Measurements from ENCODE around the gene BLOC1S1. TPM values are rescaled to one million over a fixed set of nuclear protein-coding genes. Genes with fewer than 3 reads are reported as not detected.

Gene BLOC1S1
- total RNA-seq, 1 experiment from 2014 or later = 184 TPM

DNA sequence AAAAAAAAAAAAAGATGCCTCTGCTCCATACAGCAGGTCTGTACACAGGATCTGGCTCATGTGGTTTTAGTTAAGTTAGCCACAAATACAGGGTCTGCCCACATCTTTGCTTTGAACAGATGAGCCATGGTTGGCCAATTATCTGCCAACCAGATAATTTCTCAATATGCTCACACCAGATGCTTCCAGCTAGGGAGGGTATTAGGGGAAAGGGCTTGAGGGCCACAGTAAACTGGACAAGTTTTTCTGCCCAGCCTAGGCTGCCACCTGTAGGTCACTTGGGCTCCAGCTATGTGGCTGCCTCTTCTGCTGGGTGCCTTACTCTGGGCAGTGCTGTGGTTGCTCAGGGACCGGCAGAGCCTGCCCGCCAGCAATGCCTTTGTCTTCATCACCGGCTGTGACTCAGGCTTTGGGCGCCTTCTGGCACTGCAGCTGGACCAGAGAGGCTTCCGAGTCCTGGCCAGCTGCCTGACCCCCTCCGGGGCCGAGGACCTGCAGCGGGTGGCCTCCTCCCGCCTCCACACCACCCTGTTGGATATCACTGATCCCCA, 5.1 kb downstream of the BLOC1S1 start:
- peak; percentile 88 for DNase-seq (ENCODE audit: low read depth)
- in situ Hi-C loops (cut with HindIII; ENCODE audit: low pct_unique_long_range_greater_than_20kb, low sequenced_read_pairs) = no loop called here

GRCh38 chr12:55721601-55722213, 5.9 kb downstream of the BLOC1S1 start:
- in situ Hi-C loops (cut with HindIII; ENCODE audit: low pct_unique_long_range_greater_than_20kb, low sequenced_read_pairs) = no loop called here
- DNase-seq (ENCODE audit: low read depth) = no peak

DNA sequence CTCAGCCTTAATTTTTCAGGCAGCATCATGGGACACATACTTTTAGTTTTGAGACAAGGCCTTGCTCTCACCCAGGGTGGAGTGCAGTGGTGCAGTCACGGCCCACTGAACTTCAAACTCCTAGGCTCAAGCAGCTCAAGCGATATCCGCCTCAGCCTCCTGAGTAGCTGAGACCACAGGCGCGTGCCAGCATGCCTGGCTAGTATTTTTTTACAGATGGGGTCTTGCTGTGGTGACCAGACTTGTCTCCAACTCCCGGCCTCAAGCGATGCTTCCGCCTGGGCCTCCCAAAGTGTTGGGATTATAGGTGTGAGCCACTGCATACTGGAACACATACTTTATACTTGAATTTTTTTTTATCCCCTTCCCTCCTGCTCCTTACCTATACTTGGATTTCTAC, 7.1 kb downstream of the BLOC1S1 start:
- peak; percentile 43 for DNase-seq (ENCODE audit: low read depth)
- in situ Hi-C loops (cut with HindIII; ENCODE audit: low pct_unique_long_range_greater_than_20kb, low sequenced_read_pairs) = no loop called here

DNA sequence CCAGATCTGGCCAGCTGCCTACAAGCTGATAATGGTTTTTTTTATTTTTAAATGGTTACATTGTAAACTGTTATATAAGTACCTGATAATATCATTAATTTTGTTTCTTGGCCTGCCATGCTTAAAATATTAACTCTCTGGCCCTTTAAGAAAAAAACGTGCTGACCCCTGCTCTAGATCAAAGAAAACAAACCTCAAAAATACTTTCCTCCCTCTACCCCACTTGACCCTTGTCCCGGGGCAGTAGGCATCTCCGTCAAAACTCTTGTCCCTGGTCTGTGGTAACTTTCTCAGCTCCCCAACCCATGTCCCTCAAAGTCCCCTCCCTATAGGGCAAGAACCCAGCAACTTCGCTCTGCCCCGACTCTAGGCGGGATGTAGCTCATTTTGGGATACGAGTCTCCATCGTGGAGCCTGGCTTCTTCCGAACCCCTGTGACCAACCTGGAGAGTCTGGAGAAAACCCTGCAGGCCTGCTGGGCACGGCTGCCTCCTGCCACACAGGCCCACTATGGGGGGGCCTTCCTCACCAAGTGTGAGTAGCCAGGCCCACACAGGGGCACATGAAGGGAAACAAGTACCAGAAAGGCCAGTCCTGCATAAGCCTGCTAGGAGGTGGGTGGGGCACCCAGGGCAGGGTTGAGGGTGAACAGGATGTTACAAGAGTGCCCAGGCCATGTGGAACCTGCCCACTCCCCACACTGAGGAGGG, 7.8 kb downstream of the BLOC1S1 start:
- no peak for DNase-seq (ENCODE audit: low read depth)
- in situ Hi-C loops (cut with HindIII; ENCODE audit: low pct_unique_long_range_greater_than_20kb, low sequenced_read_pairs) = no loop called here

- in situ Hi-C loops (cut with HindIII; ENCODE audit: low pct_unique_long_range_greater_than_20kb, low sequenced_read_pairs) = no loop called here
These were observed 8.5 kb downstream of the BLOC1S1 start for GRCh38 chr12:55724226-55724939.

DNA sequence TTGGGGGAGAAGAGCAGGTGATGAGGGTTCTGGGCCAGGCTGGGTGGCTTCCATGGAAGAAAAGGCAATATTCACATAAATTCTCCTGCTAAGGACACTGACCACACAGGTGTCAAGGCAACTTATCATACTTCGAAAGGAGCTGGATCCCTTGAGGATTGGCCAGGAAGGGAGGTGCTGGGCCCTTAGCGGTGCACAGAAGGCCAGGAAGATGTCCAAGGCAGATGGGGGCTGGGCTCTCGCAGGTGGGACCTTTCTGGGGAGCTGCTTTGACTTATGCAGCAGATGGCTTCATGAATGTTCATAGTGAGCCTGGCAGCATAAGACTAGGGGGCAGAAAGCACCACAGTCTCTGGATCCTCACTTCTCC, 9.1 kb downstream of the BLOC1S1 start:
- in situ Hi-C loops (cut with HindIII; ENCODE audit: low pct_unique_long_range_greater_than_20kb, low sequenced_read_pairs) = no loop called here
- no peak for DNase-seq (ENCODE audit: low read depth)

More at GRCh38 chr12:55724226-55724939, 8.5 kb downstream of the BLOC1S1 start:
- peak; percentile 62 for DNase-seq (ENCODE audit: low read depth)

DNA sequence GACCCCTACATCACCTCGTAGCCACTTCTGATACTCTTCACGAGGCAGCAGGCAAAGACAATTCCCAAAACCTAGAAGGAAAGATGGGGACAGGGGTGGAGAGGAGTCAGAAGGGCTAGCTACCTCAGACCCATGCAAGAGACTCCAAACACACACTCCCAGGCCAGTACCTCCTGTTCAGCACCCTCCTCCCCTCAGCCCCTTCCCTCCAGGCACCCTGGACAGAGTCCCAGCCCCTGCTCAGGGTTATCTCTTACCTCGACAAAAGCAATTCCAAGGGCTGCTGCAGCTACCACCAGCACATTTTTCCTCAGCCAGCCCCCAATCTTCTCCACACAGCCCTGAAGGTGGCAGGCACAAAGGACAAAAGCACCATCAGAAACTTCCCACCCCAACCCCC, 9.7 kb downstream of the BLOC1S1 start:
- DNase-seq (ENCODE audit: low read depth) = no peak
- in situ Hi-C loops (cut with HindIII; ENCODE audit: low pct_unique_long_range_greater_than_20kb, low sequenced_read_pairs) = no loop called here

DNA sequence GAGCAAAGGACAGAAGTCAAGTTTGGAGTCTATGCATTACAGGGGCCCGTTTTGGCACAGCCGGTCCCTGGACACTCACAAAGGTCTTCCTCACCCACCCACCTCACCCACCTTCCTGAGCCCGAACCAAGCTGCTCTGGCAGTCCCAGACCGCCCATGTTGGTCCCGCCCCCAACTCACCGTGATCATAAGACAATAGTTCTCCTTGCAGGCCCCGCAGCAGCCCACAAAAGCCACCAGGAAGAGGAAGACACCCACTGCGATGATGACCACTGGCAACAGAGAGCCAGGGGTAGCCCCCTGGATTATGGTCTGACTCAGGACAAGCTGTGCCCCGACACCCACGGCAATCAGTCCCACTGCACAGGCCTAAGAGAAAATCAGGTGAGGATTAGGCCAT, 11.1 kb downstream of the BLOC1S1 start:
- DNase-seq (ENCODE audit: low read depth) = no peak
- in situ Hi-C loops (cut with HindIII; ENCODE audit: low pct_unique_long_range_greater_than_20kb, low sequenced_read_pairs) = no loop called here

- peak; percentile 37 for DNase-seq (ENCODE audit: low read depth)
- in situ Hi-C loops (cut with HindIII; ENCODE audit: low pct_unique_long_range_greater_than_20kb, low sequenced_read_pairs) = no loop called here
These were observed 11.9 kb downstream of the BLOC1S1 start for GRCh38 chr12:55727643-55728185.

GRCh38 chr12:55728186-55728938, 12.5 kb downstream of the BLOC1S1 start:
- peak; percentile 75 for DNase-seq (ENCODE audit: low read depth)
- in situ Hi-C loops (cut with HindIII; ENCODE audit: low pct_unique_long_range_greater_than_20kb, low sequenced_read_pairs) = no loop called here

- in situ Hi-C loops (cut with HindIII; ENCODE audit: low pct_unique_long_range_greater_than_20kb, low sequenced_read_pairs) = no loop called here
- DNase-seq (ENCODE audit: low read depth) = peak; percentile 95
These were observed 13.3 kb downstream of the BLOC1S1 start, which contains the start of gene CD63 for GRCh38 chr12:55728939-55729818. Gene CD63, minus strand, starts transcription at chr12:55729009. Its CDS starts 668 bp downstream, at chr12:55728341.

DNA sequence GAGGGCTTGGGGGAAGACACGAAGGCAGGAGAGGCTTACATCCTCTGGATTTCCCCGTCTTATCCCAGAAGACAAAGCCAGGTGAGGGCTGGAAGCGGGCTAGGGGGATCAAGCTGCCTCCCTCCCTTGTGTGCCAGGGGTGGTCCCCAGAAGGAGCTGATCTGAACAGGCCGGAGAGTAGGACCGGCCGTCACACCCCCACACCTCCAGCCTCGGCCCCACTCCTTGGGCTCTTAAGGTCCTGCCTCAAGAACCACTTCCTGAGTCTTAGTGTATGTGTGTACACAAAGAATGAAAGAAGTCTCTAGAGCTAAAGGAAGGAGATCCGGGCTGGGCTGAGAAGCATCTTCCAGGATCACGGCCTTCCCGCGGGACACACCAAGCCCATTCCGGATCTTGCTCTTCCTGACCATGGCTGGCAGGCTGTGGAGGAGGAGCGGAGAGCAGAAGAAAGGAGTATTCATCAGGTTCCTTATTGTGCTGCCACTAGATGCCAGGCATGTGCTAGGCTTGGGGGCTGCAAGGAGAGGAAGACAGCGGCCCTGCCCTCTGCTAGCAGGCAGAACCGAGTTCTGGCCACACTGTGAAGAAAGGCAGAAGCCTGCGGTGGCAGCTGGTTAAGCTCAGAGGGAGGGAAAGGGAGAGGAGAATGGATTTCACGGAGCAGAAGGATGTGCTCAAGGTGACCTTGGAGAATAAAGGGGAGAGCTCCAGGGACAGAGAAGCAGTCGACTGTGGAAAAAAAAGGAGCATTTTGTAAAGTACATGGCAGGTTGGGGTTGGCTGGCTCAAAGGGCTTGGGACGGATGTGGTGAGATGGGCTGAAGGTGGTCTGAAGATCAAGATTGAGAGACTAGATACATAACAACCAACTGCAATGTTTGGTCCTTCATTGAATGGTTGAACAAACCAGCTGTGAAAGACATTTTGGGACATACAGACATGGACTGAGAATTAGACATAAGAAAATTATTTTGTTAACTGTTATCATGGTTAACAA, 14.3 kb downstream of the BLOC1S1 start:
- in situ Hi-C loops (cut with HindIII; ENCODE audit: low pct_unique_long_range_greater_than_20kb, low sequenced_read_pairs) = no loop called here
- peak; percentile 76 for DNase-seq (ENCODE audit: low read depth)

DNA sequence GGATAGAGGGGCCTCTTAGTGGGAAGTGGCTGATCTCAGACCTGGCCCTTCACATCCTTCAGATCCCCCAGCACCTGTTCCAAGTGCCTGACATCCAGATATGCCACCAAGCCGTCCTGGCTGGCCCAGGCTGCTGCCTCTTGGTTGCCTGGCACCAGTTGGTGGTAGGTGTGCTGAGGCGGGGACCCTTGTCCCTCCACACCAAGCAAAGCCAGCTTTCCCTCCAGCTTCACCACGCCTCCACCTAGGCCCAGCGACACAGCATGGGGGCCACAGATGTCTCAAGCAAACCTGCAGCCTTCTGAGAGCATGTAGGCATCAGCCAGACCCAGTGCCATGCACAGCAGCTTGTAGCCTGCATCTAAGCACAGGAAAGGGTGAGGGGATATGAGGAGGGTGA, 16.4 kb downstream of the BLOC1S1 start:
- in situ Hi-C loops (cut with HindIII; ENCODE audit: low pct_unique_long_range_greater_than_20kb, low sequenced_read_pairs) = no loop called here
- no peak for DNase-seq (ENCODE audit: low read depth)

GRCh38 chr12:55733021-55733555, 17.2 kb downstream of the BLOC1S1 start:
- DNase-seq (ENCODE audit: low read depth) = no peak
- in situ Hi-C loops (cut with HindIII; ENCODE audit: low pct_unique_long_range_greater_than_20kb, low sequenced_read_pairs) = no loop called here

DNA sequence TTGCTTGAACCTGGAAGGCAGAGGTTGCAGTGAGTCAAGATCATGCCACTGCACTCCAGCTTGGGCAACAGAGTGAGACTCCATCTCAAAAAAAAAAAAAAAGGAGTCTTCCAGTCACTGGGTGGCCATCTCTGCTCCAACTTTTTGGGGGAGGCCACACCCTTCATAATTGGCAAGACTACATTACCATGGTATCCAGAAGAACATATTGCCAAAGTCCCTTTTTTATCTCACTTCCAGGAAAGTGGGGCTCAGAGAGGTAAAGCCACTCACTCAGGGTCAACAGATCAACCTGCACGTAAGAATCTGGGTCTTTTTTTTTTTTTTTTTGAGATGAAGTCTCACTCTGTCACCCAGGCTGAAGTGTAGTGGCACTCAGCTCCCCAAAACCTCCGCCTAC, 18.0 kb downstream of the BLOC1S1 start:
- in situ Hi-C loops (cut with HindIII; ENCODE audit: low pct_unique_long_range_greater_than_20kb, low sequenced_read_pairs) = no loop called here

DNA sequence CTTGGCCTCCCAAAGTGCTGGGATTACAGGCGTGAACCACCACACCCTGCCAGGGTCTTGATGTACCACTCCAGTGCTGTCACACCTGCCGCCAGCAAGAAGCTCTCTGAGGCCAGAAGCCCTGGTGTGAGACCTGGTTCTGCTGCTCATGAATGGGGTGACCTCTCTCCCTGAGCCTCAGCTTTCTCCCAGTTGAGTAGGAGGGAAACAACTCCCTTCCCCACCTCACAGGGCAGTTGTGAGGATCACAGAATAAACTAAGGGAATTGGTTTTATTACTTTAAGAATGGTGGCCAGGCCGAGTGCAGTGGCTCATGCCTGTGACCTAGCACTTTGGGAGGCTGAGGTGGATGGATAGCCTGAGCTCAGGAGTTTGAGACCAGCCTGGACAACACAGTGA, 18.7 kb downstream of the BLOC1S1 start:
- in situ Hi-C loops (cut with HindIII; ENCODE audit: low pct_unique_long_range_greater_than_20kb, low sequenced_read_pairs) = no loop called here
- DNase-seq (ENCODE audit: low read depth) = no peak

More for the DNA sequence above, 18.0 kb downstream of the BLOC1S1 start:
- no peak for DNase-seq (ENCODE audit: low read depth)
